Tibial nerve (tissue), 4 donors: Measurements from ENCODE around the gene EEF1AKMT3. TPM values are rescaled to one million over a fixed set of nuclear protein-coding genes. Genes with fewer than 3 reads are reported as not detected.

Experiments
- DNase-seq, 2 donors: peaks; one replicate each; pipeline ENCODE4 v3.0.0-alpha.2; 2019; ENCODE audit warnings: low spot score in 2 of 2
- H3K27ac ChIP-seq, 4 donors: fragments of 200-600 bp; sonication (generic) in 3 of 4; one replicate each; pipeline ENCODE4 v1.5.1; 2017 to 2019; ENCODE audit warnings: mild to moderate bottlenecking in 1 of 4
- H3K27me3 ChIP-seq, 2 donors: fragments of 200-600 bp; sonication (generic) in 1 of 2; one replicate each; pipeline versions ENCODE4 v1.5.1 to v1.6.0; 2017 to 2019
- H3K36me3 ChIP-seq, 3 donors: fragments of 200-600 bp; sonication (generic); one replicate each; pipeline ENCODE4 v1.5.1; 2018 to 2019
- H3K4me1 ChIP-seq, 4 donors: fragments of 200-600 bp; sonication (generic) in 3 of 4; one replicate each; pipeline ENCODE4 v1.5.1; 2017 to 2019
- H3K4me3 ChIP-seq, 4 donors: fragments of 200-600 bp; sonication (generic) in 3 of 4; one replicate each; pipeline ENCODE4 v1.5.1; 2017 to 2019; ENCODE audit warnings: mild to moderate bottlenecking in 1 of 4, moderate library complexity in 1 of 4
- H3K9me3 ChIP-seq, 4 donors: fragments of 200-600 bp; sonication (generic) in 3 of 4; one replicate each; pipeline ENCODE4 v1.5.1; 2017 to 2019
- EP300 ChIP-seq, 2 donors: sonication (generic); formaldehyde crosslinking; IDR thresholded peaks; one replicate each; pipeline ENCODE4 v1.6.1; 2017; ENCODE audit warnings: antibody characterized with exemption in 2 of 2, mild to moderate bottlenecking in 1 of 2
- POLR2A ChIP-seq, 2 donors: fragments of 450-650 bp; IDR thresholded peaks; one replicate each; pipeline ENCODE4 v1.6.1; 2017; ENCODE audit warnings: antibody characterized with exemption in 2 of 2, mild to moderate bottlenecking in 2 of 2, moderate library complexity in 2 of 2
- WGBS, 2 donors: methylation state at CpG; one replicate each; pipeline ENCODE4 v1.1.5; 2018; 5-methylcytosine and 5-hydroxymethylcytosine counted together
- total RNA-seq, 4 donors: library from RNA; depleted of rRNA; stranded (reverse); fragments of >200 nt; gene quantifications; one replicate each; pipeline ENCODE4 v1.1.0, GENCODE V29; 2016
- TF ChIP-seq, protein P1 (sequence below), 5 experiments: fragments of 200-600 bp in 3 of 5; fragments of 450-650 bp in 2 of 5; sonication (generic) in 3 of 5; IDR thresholded peaks; one replicate each; pipeline ENCODE4 v1.5.1; 2016 to 2019; ENCODE audit warnings: antibody characterized with exemption in 5 of 5, mild to moderate bottlenecking in 3 of 5, moderate library complexity in 2 of 5

Gene EEF1AKMT3
- total RNA-seq, 4 donors from 2014 or later, result 8.0 to 16.3 (median 9.6) TPM

DNA sequence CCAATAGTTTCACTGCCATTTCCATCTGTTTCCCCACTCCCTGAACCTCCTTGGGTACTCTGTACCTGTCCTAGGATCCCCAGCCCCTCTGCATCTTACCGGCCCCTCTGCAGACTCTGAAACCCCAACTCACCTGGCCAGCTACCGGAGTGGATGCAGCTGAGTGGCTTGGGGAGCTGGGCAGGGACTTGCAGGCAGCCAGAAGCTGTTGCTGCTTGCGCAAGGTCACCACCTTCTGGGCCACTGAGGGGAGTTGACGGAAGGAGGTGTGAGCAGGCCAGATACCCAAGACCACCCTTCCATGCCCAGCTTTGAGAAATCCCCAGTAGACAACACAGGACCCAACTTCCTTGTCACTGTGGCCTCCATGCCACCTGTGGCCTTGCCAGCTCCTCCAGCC, 40.1 kb upstream of the EEF1AKMT3 start:
- Histone ChIP-seq H3K4me1 (peaks cover 0 to 26% (median 11%) of the 10 kb centered on the region in 4 donors), H3K9me3 (no peaks in the 10 kb centered on the region), H3K36me3 (no peaks in the 10 kb centered on the region), H3K4me3 (no peak overlapping the region), H3K27me3 (peaks cover 7 to 51% of the 10 kb centered on the region in 2 donors), H3K27ac (no peak overlapping the region)
- WGBS, 2 donors, result 75 to 83% methylated on average over 4 of the region's 4 CpGs
- TF ChIP-seq EP300 (IDR thresholded peaks at IDR 0.05), result no peak
- TF ChIP-seq, protein P1, sequence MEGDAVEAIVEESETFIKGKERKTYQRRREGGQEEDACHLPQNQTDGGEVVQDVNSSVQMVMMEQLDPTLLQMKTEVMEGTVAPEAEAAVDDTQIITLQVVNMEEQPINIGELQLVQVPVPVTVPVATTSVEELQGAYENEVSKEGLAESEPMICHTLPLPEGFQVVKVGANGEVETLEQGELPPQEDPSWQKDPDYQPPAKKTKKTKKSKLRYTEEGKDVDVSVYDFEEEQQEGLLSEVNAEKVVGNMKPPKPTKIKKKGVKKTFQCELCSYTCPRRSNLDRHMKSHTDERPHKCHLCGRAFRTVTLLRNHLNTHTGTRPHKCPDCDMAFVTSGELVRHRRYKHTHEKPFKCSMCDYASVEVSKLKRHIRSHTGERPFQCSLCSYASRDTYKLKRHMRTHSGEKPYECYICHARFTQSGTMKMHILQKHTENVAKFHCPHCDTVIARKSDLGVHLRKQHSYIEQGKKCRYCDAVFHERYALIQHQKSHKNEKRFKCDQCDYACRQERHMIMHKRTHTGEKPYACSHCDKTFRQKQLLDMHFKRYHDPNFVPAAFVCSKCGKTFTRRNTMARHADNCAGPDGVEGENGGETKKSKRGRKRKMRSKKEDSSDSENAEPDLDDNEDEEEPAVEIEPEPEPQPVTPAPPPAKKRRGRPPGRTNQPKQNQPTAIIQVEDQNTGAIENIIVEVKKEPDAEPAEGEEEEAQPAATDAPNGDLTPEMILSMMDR (IDR thresholded peaks at IDR 0.05), result no peak
- no peak for TF ChIP-seq POLR2A (IDR thresholded peaks at IDR 0.05)
- no peak for DNase-seq

DNA sequence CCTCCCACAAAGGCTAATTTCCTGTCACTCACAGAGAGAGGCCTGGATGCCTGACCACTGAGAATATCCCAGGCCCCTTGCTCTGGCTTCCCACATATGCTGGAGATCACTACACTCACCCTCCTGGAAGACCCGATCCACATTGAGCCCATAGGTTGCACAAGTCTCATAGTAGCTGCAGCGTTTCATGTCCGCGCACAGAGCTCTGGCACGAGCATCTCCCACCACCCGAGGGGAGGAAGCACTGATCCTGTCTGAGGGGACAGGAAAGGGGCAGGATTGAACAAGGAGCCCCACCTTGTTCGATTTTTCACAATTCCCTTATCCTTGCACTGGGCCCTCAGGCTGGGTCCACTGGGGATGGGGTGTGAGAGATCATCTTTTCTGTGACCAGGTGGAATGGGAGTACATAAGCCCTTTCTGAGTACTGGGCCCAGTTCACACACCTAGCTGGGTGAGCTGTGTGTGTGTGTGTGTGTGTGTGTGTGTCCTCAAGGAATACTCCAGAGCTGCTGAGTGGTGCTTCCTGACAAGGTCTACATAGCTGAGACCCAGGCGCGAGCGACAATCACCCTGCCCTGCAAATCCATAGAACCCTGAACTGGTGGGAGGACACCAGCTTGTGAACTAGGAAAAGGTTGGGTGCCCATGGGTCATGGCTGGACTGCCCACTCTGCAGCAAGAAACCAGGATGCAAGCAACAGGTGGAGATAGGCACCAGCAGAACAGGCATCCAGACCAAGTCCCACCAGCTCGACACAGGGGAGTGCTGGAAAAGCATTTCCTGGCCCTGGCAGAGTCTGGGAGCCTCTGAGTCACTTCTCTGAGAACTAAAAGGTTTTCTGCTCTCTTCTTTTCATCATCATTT, 39.5 kb upstream of the EEF1AKMT3 start:
- Histone ChIP-seq H3K9me3 (no peaks in the 10 kb centered on the region), H3K27ac (no peak overlapping the region), H3K27me3 (peaks cover 7 to 53% of the 10 kb centered on the region in 2 donors), H3K4me1 (peaks cover 0 to 28% (median 18%) of the 10 kb centered on the region in 4 donors), H3K4me3 (no peak overlapping the region), H3K36me3 (no peaks in the 10 kb centered on the region)
- no peak for DNase-seq
- 77% methylated on average over 11 of the region's 11 CpGs for WGBS, 2 donors
- TF ChIP-seq, protein P1 (IDR thresholded peaks at IDR 0.05), result no peak
- TF ChIP-seq POLR2A (IDR thresholded peaks at IDR 0.05), result no peak

DNA sequence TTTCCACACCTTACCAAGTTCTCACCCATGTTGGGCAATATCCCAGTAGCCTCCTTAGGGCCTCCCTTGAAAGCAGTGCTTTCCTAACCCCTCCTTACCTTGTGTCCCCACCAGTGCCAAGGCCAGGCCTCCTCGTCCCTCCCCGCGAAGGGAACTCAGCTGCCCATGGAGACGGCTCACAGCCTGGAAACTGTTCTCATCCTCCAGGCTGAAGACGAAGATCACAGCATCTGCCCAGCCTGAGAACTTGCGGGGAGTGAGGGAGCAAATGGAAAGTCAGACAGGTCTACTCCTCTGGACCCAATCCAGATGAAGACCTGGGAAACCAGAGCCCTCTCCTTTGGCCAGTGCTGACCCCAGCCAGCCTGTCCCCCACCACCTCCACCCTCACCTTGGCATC, 38.5 kb upstream of the EEF1AKMT3 start:
- H3K27ac ChIP-seq, result no peak overlapping the region
- DNase-seq, result no peak
- no peak overlapping the region for H3K4me3 ChIP-seq
- peaks cover 0 to 38% (median 27%) of the 10 kb centered on the region in 4 donors for H3K4me1 ChIP-seq
- H3K36me3 ChIP-seq, result no peaks in the 10 kb centered on the region
- peaks cover 7 to 63% of the 10 kb centered on the region in 2 donors for H3K27me3 ChIP-seq
- WGBS, 2 donors, result 79 to 81% methylated on average over 5 to 6 of the region's 6 CpGs
- no peak for TF ChIP-seq POLR2A (IDR thresholded peaks at IDR 0.05)
- TF ChIP-seq, protein P1 (IDR thresholded peaks at IDR 0.05), result no peak
- TF ChIP-seq EP300 (IDR thresholded peaks at IDR 0.05), result no peak
- no peaks in the 10 kb centered on the region for H3K9me3 ChIP-seq

DNA sequence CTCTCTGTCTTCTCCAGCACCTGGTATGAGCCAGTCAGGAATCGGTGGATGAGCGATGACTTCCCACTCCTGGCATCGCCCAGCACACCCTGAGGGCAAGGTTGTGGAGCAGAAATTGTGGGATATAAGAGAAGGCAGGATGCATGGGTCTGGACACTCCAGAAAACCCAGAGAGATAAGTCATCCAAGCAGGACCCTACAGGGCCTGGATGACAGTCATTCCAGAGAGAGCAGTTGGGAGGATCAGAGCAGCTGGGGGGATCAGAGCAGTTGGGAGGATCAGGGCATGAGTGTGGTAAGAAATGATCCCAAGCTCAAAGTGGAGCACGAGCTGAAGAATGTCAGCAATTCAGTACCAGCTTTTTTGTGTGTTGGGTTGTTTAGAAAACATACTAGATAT, 37.8 kb upstream of the EEF1AKMT3 start:
- no peaks in the 10 kb centered on the region for H3K9me3 ChIP-seq
- peaks cover 0 to 45% (median 29%) of the 10 kb centered on the region in 4 donors for H3K4me1 ChIP-seq
- DNase-seq, result no peak
- H3K27ac ChIP-seq, result no peak overlapping the region
- no peak overlapping the region for H3K4me3 ChIP-seq
- 76 to 79% methylated on average over 4 of the region's 4 CpGs for WGBS, 2 donors
- TF ChIP-seq EP300 (IDR thresholded peaks at IDR 0.05) (no peak), POLR2A (IDR thresholded peaks at IDR 0.05) (no peak)
- TF ChIP-seq, protein P1 (IDR thresholded peaks at IDR 0.05), result no peak
- no peaks in the 10 kb centered on the region for H3K36me3 ChIP-seq
- peaks cover 7 to 69% of the 10 kb centered on the region in 2 donors for H3K27me3 ChIP-seq

DNA sequence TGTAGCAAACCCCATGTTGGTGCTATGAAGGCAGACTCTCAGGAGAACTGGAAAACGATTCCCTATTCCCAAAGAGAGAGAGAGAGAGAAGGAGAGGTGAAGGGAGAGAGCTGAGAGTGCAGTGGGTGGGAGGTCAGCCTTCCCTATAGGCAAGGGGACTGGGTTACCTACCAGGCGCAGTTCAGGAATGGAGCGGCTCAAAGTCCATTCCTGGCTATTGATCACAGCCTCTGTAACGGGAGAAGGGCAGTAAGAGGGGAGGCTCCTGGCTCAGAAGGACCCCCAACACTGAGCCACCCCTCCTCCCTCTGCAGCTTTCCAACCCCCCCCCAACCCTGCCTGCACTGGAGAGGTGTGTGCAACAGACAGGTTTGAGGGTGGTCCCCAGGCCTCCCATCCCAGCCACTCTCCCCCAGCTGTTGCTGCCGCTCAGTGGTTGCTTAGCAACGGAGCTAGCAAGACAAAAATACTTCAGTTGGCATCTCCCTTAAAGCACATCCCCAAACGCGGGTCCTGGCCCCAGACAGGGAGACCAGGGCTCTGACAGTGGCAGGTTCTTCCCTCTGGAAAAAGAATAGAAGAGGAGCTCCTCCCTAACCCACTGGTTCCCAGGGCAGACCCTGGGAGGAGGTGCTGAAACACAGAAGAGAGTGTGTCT, 37.1 kb upstream of the EEF1AKMT3 start:
- Histone ChIP-seq H3K27ac (no peak overlapping the region), H3K4me1 (peaks cover 0 to 47% (median 31%) of the 10 kb centered on the region in 4 donors), H3K9me3 (no peaks in the 10 kb centered on the region), H3K27me3 (peaks cover 7 to 77% of the 10 kb centered on the region in 2 donors), H3K4me3 (no peak overlapping the region), H3K36me3 (no peaks in the 10 kb centered on the region)
- 31 to 39% methylated on average over 8 of the region's 8 CpGs for WGBS, 2 donors
- DNase-seq, result no peak
- TF ChIP-seq, protein P1 (IDR thresholded peaks at IDR 0.05), result no peak
- no peak for TF ChIP-seq EP300 (IDR thresholded peaks at IDR 0.05)
- no peak for TF ChIP-seq POLR2A (IDR thresholded peaks at IDR 0.05)
